ENCODE results near the gene NME7.

GRCh38 chr1:169367096-169367685, 406 bp downstream of the NME7 start:
- TF ChIP-seq CTCF (conservative IDR thresholded peaks at IDR 0.05; ENCODE audit: low read length) (no peak), EZH2phosphoT487 (IDR thresholded peaks at IDR 0.05; ENCODE audit: borderline replicate concordance) (no peak)

All from Loucy (cell line).